ENCODE data around the gene AKAP6. TPM values are rescaled to one million over a fixed set of nuclear protein-coding genes. Genes with fewer than 3 reads are reported as not detected.
"Not testable (repeated sequence)": the region's sequence is repeated elsewhere in the genome, so short reads cannot be mapped to it uniquely, and the experiment has no call there.

Gene AKAP6
- total RNA-seq, 2 experiments from 2014 or later, result 1.2 to 1.4 TPM

- CTCF ChIA-PET, result interaction anchor here (1.1 to 1.2 kb wide), 2 partner anchors 9 to 123 kb away, joined by 3 to 4 read pairs; no protein-coding TSS in a partner anchor
- H3K4me3 Mint-ChIP-seq, result no peak overlapping the region
- ATAC-seq (no peak), DNase-seq (no peak)
- intact Hi-C loops (cut with micrococcal nuclease), result no loop called here
- POLR2A ChIA-PET, result no interaction called here
- no peaks in the 10 kb centered on the region for H3K27me3 Mint-ChIP-seq
- H3K36me3 Mint-ChIP-seq (ENCODE audit: low read depth), result no peaks in the 10 kb centered on the region
- peaks cover 5% of the 10 kb centered on the region for H3K4me1 Mint-ChIP-seq (ENCODE audit: low read depth)
- H3K9me3 Mint-ChIP-seq, result no peaks in the 10 kb centered on the region
- TF ChIP-seq CTCF (IDR thresholded peaks at IDR 0.05), result no peak
- no peak overlapping the region for H3K27ac Mint-ChIP-seq
Observed at GRCh38 chr14:32382704-32383103, 53.6 kb downstream of the AKAP6 start.

- peaks cover 5% of the 10 kb centered on the region for H3K4me1 Mint-ChIP-seq (ENCODE audit: low read depth)
- intact Hi-C loops (cut with micrococcal nuclease), result no loop called here
- H3K9me3 Mint-ChIP-seq, result peaks cover 4% of the 10 kb centered on the region
- ATAC-seq, result no peak
- no peak overlapping the region for H3K4me3 Mint-ChIP-seq
- H3K27ac Mint-ChIP-seq, result no peak overlapping the region
- ChIA-PET CTCF (interaction anchor here (1.1 to 1.2 kb wide), 2 partner anchors 8 to 124 kb away, joined by 3 to 4 read pairs; no protein-coding TSS in a partner anchor), POLR2A (no interaction called here)
- no peak for TF ChIP-seq CTCF (IDR thresholded peaks at IDR 0.05)
- H3K27me3 Mint-ChIP-seq, result peaks cover 3% of the 10 kb centered on the region
- H3K36me3 Mint-ChIP-seq (ENCODE audit: low read depth), result no peaks in the 10 kb centered on the region
- DNase-seq, result no peak
Observed at GRCh38 chr14:32383364-32384009, 54.4 kb downstream of the AKAP6 start.

- peaks cover 5% of the 10 kb centered on the region for H3K4me1 Mint-ChIP-seq (ENCODE audit: low read depth)
- intact Hi-C loops (cut with micrococcal nuclease), result no loop called here
- ChIA-PET CTCF (no interaction called here), POLR2A (interaction anchor here (1.0 kb wide), 1 partner anchor 26 kb away, joined by 3 read pairs; no protein-coding TSS in a partner anchor)
- no peak for ATAC-seq
- no peaks in the 10 kb centered on the region for H3K36me3 Mint-ChIP-seq (ENCODE audit: low read depth)
- H3K4me3 Mint-ChIP-seq, result no peak overlapping the region
- H3K27me3 Mint-ChIP-seq, result peaks cover 3% of the 10 kb centered on the region
- no peak for TF ChIP-seq CTCF (IDR thresholded peaks at IDR 0.05)
- no peak for DNase-seq
- H3K9me3 Mint-ChIP-seq, result peaks cover 4% of the 10 kb centered on the region
- no peak overlapping the region for H3K27ac Mint-ChIP-seq
Observed at GRCh38 chr14:32384464-32384863, 55.4 kb downstream of the AKAP6 start.

- H3K27me3 Mint-ChIP-seq; intact Hi-C loops (cut with micrococcal nuclease); H3K27ac Mint-ChIP-seq; H3K4me3 Mint-ChIP-seq; H3K4me1 Mint-ChIP-seq (ENCODE audit: low read depth); POLR2A ChIA-PET; H3K9me3 Mint-ChIP-seq; ATAC-seq; CTCF ChIA-PET; DNase-seq; H3K36me3 Mint-ChIP-seq (ENCODE audit: low read depth): not testable (repeated sequence)
Observed at GRCh38 chr14:32387295-32387694, 58.2 kb downstream of the AKAP6 start.

GRCh38 chr14:32393119-32393518 lies 64.0 kb downstream of the AKAP6 start:
- DNase-seq (no peak), ATAC-seq (no peak)
- H3K27ac Mint-ChIP-seq, result no peak overlapping the region
- CTCF ChIA-PET, result no interaction called here
- intact Hi-C loops (cut with micrococcal nuclease), result no loop called here
- no peak overlapping the region for H3K4me3 Mint-ChIP-seq
- TF ChIP-seq CTCF (IDR thresholded peaks at IDR 0.05), result no peak
- peaks cover 11% of the 10 kb centered on the region for H3K27me3 Mint-ChIP-seq
- H3K4me1 Mint-ChIP-seq (ENCODE audit: low read depth), result no peaks in the 10 kb centered on the region
- no peaks in the 10 kb centered on the region for H3K36me3 Mint-ChIP-seq (ENCODE audit: low read depth)
- POLR2A ChIA-PET, result no interaction called here
- peaks cover 4% of the 10 kb centered on the region for H3K9me3 Mint-ChIP-seq
